Right hindlimb (tissue), 1 donor: ENCODE measurements around the gene ZBTB7A.

Source experiments
- DNase-seq: peaks from one replicate; pipeline ENCODE4 v3.0.0-alpha.2; 2018

ZBTB7A gene

GRCh38 chr19:4067396-4068046, 822 bp upstream of the ZBTB7A start:
- peak; percentile 66 for DNase-seq

- DNase-seq: no peak
Measured at GRCh38 chr19:4066176-4066606, 508 bp downstream of the ZBTB7A start.

- peak; percentile 98 for DNase-seq
Measured at GRCh38 chr19:4065430-4066175, 1.1 kb downstream of the ZBTB7A start.

GRCh38 chr19:4064496-4065260, 2.0 kb downstream of the ZBTB7A start:
- peak; percentile 76 for DNase-seq

GRCh38 chr19:4064149-4064495, 2.6 kb downstream of the ZBTB7A start:
- peak; percentile 53 for DNase-seq

- peak; percentile 32 for DNase-seq
Measured at GRCh38 chr19:4063369-4064148, 3.1 kb downstream of the ZBTB7A start.

- DNase-seq: no peak
Measured at GRCh38 chr19:4062419-4063368, 4.0 kb downstream of the ZBTB7A start.

GRCh38 chr19:4061683-4062418, 4.8 kb downstream of the ZBTB7A start:
- DNase-seq: no peak

- DNase-seq: no peak
Measured at GRCh38 chr19:4061178-4061682, 5.5 kb downstream of the ZBTB7A start.

- no peak for DNase-seq
Measured at GRCh38 chr19:4060621-4061177, 6.0 kb downstream of the ZBTB7A start.

- DNase-seq: no peak
Measured at GRCh38 chr19:4059891-4060620, 6.6 kb downstream of the ZBTB7A start.

GRCh38 chr19:4059453-4059871, 7.2 kb downstream of the ZBTB7A start:
- DNase-seq: no peak

- DNase-seq: no peak
Measured at GRCh38 chr19:4058693-4059452, 7.8 kb downstream of the ZBTB7A start.

GRCh38 chr19:4057931-4058692, 8.6 kb downstream of the ZBTB7A start:
- DNase-seq: peak; percentile 50

- DNase-seq: no peak
Measured at GRCh38 chr19:4055209-4055552, 11.5 kb downstream of the ZBTB7A start.

GRCh38 chr19:4054441-4055208, 12.1 kb downstream of the ZBTB7A start:
- no peak for DNase-seq
